ENCODE measurements around the gene CLCN7.

DNA sequence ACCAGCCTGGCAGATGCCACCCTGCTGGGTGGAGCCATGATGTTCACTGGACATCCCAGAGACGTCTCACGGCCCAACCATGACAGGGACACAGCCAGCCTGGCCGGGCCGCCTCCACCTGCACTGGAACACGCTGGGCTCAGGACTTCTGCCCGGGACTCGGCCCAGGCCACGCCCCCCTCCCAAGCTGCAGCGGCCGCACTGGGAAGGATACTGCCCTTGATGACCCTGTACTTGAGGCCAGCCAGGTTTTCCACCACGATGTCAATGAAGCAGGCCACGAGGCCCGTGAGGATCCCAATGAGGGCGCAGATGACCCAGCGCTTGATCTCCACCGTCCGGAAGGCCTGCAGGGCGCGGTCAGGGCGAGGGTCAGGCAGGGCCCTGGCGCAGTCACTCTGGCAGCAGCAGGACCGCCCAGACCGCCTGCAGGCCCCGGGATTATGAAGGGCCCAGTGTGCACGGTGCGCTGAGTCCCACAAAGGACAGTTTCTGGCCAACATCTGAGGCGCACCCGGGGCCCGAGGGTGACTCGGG, 14.2 kb downstream of the CLCN7 start:
- TF ChIP-seq, protein P1, sequence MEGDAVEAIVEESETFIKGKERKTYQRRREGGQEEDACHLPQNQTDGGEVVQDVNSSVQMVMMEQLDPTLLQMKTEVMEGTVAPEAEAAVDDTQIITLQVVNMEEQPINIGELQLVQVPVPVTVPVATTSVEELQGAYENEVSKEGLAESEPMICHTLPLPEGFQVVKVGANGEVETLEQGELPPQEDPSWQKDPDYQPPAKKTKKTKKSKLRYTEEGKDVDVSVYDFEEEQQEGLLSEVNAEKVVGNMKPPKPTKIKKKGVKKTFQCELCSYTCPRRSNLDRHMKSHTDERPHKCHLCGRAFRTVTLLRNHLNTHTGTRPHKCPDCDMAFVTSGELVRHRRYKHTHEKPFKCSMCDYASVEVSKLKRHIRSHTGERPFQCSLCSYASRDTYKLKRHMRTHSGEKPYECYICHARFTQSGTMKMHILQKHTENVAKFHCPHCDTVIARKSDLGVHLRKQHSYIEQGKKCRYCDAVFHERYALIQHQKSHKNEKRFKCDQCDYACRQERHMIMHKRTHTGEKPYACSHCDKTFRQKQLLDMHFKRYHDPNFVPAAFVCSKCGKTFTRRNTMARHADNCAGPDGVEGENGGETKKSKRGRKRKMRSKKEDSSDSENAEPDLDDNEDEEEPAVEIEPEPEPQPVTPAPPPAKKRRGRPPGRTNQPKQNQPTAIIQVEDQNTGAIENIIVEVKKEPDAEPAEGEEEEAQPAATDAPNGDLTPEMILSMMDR (conservative IDR thresholded peaks at IDR 0.05; ENCODE audit: low read depth, low read length) = no peak
- TF ChIP-seq POLR2A (IDR thresholded peaks at IDR 0.05; ENCODE audit: low read depth, low read length) (no peak), FOS (IDR thresholded peaks at IDR 0.05; ENCODE audit: low read depth, low read length) (no peak), RFX5 (IDR thresholded peaks at IDR 0.05; ENCODE audit: low read depth, low read length) (no peak), CHD1 (IDR thresholded peaks at IDR 0.05; ENCODE audit: low read depth, low read length) (no peak), RCOR1 (IDR thresholded peaks at IDR 0.05; ENCODE audit: insufficient replicate concordance, low read length) (no peak), CEBPB (IDR thresholded peaks at IDR 0.05; ENCODE audit: low read depth, low read length) (no peak), NFE2L2 (IDR thresholded peaks at IDR 0.05; ENCODE audit: low read depth, low read length) (no peak), BHLHE40 (IDR thresholded peaks at IDR 0.05; ENCODE audit: low read depth, low read length) (no peak)

Measured in IMR-90 (cell line).